ENCODE data around the gene SPEN. TPM values are rescaled to one million over a fixed set of nuclear protein-coding genes. Genes with fewer than 3 reads are reported as not detected.

Gene SPEN
- total and polyA plus RNA-seq, 9 of the 15 experiments (the other 6 are each of a cell fraction or from before 2014, with no cell fraction given): 5.7 to 87.5 (median 27.2) TPM

- TF ChIP-seq BRF1 (IDR thresholded peaks at IDR 0.05; ENCODE audit: borderline replicate concordance, extremely low read depth, insufficient read length) (no peak), FOXK1 (CRISPR knock-in tag; IDR thresholded peaks at IDR 0.05; ENCODE audit: borderline replicate concordance) (no peak), SETDB1 (IDR thresholded peaks at IDR 0.05; ENCODE audit: low read length) (no peak), ZC3H4 (CRISPR knock-in tag; IDR thresholded peaks at IDR 0.05; ENCODE audit: borderline replicate concordance) (no peak), FOXM1 (IDR thresholded peaks at IDR 0.05; ENCODE audit: low read depth) (no peak), FOXM1 (CRISPR knock-in tag; IDR thresholded peaks at IDR 0.05; ENCODE audit: low read depth) (no peak), HNRNPLL (IDR thresholded peaks at IDR 0.05; ENCODE audit: low read depth, low read length, poor library complexity, severe bottlenecking) (no peak), POLR2H (tag; IDR thresholded peaks at IDR 0.05; ENCODE audit: low read depth) (no peak), RBM14 (IDR thresholded peaks at IDR 0.05; ENCODE audit: borderline replicate concordance, insufficient read depth, low read depth, low read length) (no peak), ZNF133 (CRISPR knock-in tag; IDR thresholded peaks at IDR 0.05) (no peak), CREBBP (IDR thresholded peaks at IDR 0.05; ENCODE audit: low read depth, low read length) (no peak), FOXA1 (IDR thresholded peaks at IDR 0.05; ENCODE audit: borderline replicate concordance) (no peak), ELF4 (CRISPR knock-in tag; IDR thresholded peaks at IDR 0.05) (no peak), PPARD (CRISPR knock-in tag; IDR thresholded peaks at IDR 0.05) (no peak), GATAD2B (IDR thresholded peaks at IDR 0.05; ENCODE audit: borderline replicate concordance) (peak; percentile 66; the same call in 1 of the 2 replicates), ZNF316 (IDR thresholded peaks at IDR 0.05) (no peak)
- TF ChIP-seq, protein P1, sequence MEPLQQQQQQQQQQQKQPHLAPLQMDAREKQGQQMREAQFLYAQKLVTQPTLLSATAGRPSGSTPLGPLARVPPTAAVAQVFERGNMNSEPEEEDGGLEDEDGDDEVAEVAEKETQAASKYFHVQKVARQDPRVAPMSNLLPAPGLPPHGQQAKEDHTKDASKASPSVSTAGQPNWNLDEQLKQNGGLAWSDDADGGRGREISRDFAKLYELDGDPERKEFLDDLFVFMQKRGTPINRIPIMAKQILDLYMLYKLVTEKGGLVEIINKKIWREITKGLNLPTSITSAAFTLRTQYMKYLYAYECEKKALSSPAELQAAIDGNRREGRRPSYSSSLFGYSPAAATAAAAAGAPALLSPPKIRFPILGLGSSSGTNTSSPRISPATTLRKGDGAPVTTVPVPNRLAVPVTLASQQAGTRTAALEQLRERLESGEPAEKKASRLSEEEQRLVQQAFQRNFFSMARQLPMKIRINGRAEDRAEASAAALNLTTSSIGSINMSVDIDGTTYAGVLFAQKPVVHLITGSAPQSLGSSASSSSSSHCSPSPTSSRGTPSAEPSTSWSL (CRISPR knock-in tag; IDR thresholded peaks at IDR 0.05; ENCODE audit: borderline replicate concordance): 0 out of 2 replicates have a peak, but pooled peaks have one; percentile 54
- TF ChIP-seq, protein P2, sequence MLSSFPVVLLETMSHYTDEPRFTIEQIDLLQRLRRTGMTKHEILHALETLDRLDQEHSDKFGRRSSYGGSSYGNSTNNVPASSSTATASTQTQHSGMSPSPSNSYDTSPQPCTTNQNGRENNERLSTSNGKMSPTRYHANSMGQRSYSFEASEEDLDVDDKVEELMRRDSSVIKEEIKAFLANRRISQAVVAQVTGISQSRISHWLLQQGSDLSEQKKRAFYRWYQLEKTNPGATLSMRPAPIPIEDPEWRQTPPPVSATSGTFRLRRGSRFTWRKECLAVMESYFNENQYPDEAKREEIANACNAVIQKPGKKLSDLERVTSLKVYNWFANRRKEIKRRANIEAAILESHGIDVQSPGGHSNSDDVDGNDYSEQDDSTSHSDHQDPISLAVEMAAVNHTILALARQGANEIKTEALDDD (IDR thresholded peaks at IDR 0.05): no peak
- TF ChIP-seq, protein P3, sequence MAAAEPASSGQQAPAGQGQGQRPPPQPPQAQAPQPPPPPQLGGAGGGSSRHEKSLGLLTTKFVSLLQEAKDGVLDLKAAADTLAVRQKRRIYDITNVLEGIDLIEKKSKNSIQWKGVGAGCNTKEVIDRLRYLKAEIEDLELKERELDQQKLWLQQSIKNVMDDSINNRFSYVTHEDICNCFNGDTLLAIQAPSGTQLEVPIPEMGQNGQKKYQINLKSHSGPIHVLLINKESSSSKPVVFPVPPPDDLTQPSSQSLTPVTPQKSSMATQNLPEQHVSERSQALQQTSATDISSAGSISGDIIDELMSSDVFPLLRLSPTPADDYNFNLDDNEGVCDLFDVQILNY (CRISPR knock-in tag; IDR thresholded peaks at IDR 0.05): no peak
- TF ChIP-seq, protein P4, sequence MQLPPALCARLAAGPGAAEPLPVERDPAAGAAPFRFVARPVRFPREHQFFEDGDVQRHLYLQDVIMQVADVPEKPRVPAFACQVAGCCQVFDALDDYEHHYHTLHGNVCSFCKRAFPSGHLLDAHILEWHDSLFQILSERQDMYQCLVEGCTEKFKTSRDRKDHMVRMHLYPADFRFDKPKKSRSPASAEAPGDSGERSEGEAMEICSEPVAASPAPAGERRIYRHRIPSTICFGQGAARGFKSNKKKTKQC (CRISPR knock-in tag; IDR thresholded peaks at IDR 0.05): peak; percentile 74
Measured at GRCh38 chr1:15848143-15848928, 829 bp downstream of the SPEN start (continued).

All from K562 (cell line).